ENCODE results near the gene SPATA31E1.

Gene SPATA31E1

DNA sequence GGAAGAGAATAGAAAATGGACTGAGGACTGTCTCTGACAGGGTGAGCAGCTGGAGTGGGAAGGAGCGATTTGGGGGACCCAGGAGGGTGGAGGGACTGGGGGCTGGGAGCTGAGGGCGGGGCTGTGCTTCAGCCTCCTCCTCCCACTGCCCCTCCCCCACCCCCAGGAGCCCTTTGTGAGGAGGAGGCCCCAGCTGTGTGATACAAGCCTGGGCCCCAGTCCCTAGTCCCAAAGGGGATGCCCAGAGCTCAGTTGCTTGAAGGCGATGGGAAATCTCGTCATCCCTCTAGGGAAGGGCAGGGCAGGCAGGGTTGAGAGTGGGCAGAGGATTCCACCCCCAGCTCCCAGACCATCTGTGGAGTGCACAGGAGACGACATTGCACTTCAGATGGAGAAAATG lies at the start of gene SPATA31E1:
Gene SPATA31E1, plus strand, starts transcription at position 251 of the 400 bp plus-strand sequence. Its CDS starts 15 bp downstream, at position 266.
- Histone ChIP-seq H3K27ac (no peak within 1 kb of the TSS), H3K9me3 (no peaks in the 10 kb centered on the region), H3K4me1 (ENCODE audit: control insufficient read depth in 1 of 2, insufficient read depth in 1 of 2, low read depth in 1 of 2, low read length in 1 of 2) (no peaks in the 10 kb centered on the region), H3K27me3 (no peaks in the 10 kb centered on the region), H3K4me3 (ENCODE audit: low read depth in 1 of 2, low read length in 1 of 2) (no peak within 1 kb of the TSS), H3K36me3 (no peaks in the 10 kb centered on the region)
- TF ChIP-seq, protein P1, sequence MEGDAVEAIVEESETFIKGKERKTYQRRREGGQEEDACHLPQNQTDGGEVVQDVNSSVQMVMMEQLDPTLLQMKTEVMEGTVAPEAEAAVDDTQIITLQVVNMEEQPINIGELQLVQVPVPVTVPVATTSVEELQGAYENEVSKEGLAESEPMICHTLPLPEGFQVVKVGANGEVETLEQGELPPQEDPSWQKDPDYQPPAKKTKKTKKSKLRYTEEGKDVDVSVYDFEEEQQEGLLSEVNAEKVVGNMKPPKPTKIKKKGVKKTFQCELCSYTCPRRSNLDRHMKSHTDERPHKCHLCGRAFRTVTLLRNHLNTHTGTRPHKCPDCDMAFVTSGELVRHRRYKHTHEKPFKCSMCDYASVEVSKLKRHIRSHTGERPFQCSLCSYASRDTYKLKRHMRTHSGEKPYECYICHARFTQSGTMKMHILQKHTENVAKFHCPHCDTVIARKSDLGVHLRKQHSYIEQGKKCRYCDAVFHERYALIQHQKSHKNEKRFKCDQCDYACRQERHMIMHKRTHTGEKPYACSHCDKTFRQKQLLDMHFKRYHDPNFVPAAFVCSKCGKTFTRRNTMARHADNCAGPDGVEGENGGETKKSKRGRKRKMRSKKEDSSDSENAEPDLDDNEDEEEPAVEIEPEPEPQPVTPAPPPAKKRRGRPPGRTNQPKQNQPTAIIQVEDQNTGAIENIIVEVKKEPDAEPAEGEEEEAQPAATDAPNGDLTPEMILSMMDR (IDR thresholded peaks at IDR 0.05) = no peak

DNA sequence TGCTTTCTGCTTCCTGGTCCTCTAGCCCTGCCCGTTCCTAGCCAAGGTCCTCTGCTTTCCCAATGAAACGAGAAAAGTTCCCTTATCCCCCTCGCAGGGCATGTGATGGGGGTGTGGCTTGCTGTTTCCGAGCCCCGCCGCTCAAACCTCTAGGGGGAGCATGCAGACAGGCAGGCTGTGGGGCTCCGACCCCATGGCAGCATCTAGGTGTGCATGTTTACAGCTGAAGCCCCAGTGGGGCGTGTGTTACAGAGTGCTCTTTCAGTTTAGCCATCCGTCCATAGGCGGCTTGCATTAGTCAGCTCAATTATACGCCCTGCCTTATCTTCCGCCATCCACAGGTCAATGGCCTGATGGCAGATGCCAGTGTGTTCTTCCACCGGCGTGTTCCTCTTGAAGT lies 48.3 kb upstream of the SPATA31E1 start:
- Histone ChIP-seq H3K4me1 (ENCODE audit: control insufficient read depth in 1 of 2, insufficient read depth in 1 of 2, low read depth in 1 of 2, low read length in 1 of 2) (no peaks in the 10 kb centered on the region), H3K27ac (no peak overlapping the region), H3K27me3 (no peaks in the 10 kb centered on the region), H3K9me3 (no peaks in the 10 kb centered on the region), H3K4me3 (ENCODE audit: low read depth in 1 of 2, low read length in 1 of 2) (no peak overlapping the region), H3K36me3 (no peaks in the 10 kb centered on the region)
- TF ChIP-seq, protein P1 (IDR thresholded peaks at IDR 0.05) = no peak

DNA sequence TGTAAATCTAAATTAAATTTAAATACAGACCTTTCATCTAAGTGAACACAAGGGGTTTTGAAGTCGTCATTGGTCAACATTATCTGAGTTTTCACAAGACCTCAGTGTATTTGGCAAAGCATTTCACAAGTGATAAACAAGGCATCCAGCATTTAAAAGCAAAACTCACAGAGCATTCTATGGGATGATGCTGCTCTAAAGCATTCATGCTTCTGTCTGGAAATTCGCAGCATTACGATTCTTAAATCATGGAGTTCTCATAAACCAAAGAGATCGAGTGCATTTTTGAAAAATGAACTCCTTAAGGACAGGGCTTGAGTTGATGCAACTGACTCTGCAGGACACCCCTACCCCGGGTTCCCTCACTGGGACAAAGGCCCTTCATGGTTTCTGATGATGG lies 46.1 kb upstream of the SPATA31E1 start:
- H3K36me3 ChIP-seq = no peaks in the 10 kb centered on the region
- no peaks in the 10 kb centered on the region for H3K4me1 ChIP-seq (ENCODE audit: control insufficient read depth in 1 of 2, insufficient read depth in 1 of 2, low read depth in 1 of 2, low read length in 1 of 2)
- no peak overlapping the region for H3K4me3 ChIP-seq (ENCODE audit: low read depth in 1 of 2, low read length in 1 of 2)
- no peaks in the 10 kb centered on the region for H3K9me3 ChIP-seq
- H3K27me3 ChIP-seq = no peaks in the 10 kb centered on the region
- no peak overlapping the region for H3K27ac ChIP-seq
- TF ChIP-seq, protein P1 (IDR thresholded peaks at IDR 0.05) = no peak

DNA sequence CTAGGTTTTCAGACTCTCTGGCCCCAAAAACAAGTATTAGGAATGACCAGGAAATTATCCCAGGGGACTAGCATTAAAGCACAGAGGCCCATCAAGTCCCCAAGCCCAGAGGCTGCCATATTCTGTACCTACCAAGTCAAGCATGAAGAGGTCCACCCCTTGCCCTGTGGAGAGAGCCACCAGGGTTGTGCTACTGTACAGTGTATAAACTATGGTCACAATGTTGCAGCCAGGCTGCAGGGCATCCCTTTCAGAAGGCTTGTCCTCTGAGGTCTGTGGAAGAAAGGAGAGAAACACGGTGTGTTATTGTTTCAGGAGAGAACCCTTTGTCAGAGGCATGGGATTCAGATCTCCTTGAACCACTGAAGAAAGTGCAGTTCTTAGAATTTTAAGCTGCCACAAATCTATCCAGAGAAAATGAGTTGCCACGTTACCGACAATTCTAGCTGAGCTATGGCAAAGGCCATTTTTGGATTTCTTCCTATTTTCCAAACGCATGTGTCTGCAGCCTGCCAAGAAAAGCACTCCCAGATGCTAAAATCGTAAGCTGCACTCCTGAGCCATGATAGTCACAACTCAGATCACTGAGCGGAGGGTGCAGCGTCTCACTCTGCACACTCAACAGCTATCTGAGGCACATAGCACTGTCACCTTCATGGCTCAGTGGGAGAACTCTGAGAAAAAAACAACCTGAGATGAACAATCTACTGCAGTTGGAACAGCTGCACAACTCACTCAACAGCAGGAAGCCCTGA lies 45.5 kb upstream of the SPATA31E1 start:
- no peak overlapping the region for H3K27ac ChIP-seq
- H3K36me3 ChIP-seq = no peaks in the 10 kb centered on the region
- H3K27me3 ChIP-seq = no peaks in the 10 kb centered on the region
- no peaks in the 10 kb centered on the region for H3K9me3 ChIP-seq
- no peaks in the 10 kb centered on the region for H3K4me1 ChIP-seq (ENCODE audit: control insufficient read depth in 1 of 2, insufficient read depth in 1 of 2, low read depth in 1 of 2, low read length in 1 of 2)
- no peak overlapping the region for H3K4me3 ChIP-seq (ENCODE audit: low read depth in 1 of 2, low read length in 1 of 2)
- TF ChIP-seq, protein P1 (IDR thresholded peaks at IDR 0.05) = no peak

DNA sequence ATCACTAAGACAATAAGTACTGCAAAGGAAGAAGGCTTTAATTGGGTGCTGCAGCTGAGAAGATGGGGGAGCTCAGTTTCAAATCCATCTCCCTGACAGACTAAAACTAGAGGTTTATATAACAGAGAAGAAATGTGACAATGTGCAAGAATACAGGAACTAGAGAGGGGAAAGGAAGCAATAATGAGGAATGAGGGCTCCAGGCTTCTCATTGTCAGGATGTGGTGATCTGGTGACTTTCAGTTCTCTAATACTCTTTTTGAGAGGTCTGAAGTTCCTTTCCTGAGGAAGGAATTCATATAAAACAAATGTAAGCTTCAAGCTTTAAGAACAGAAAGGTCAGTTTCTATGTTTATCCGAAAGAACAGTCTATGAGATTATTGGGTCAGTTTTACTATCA lies 42.5 kb upstream of the SPATA31E1 start:
- H3K4me1 ChIP-seq (ENCODE audit: control insufficient read depth in 1 of 2, insufficient read depth in 1 of 2, low read depth in 1 of 2, low read length in 1 of 2) = no peaks in the 10 kb centered on the region
- no peak overlapping the region for H3K27ac ChIP-seq
- no peaks in the 10 kb centered on the region for H3K9me3 ChIP-seq
- TF ChIP-seq, protein P1 (IDR thresholded peaks at IDR 0.05) = no peak
- H3K4me3 ChIP-seq (ENCODE audit: low read depth in 1 of 2, low read length in 1 of 2) = no peak overlapping the region
- no peaks in the 10 kb centered on the region for H3K27me3 ChIP-seq
- no peaks in the 10 kb centered on the region for H3K36me3 ChIP-seq

All from neutrophil (primary cell).